Rectal smooth muscle tissue (tissue), 1 donor: ENCODE measurements around the gene ARRDC4.

Source experiments
- H3K27ac ChIP-seq: one replicate; pipeline ENCODE4 v1.7.0; 2013; ENCODE audit warnings: low read depth, low read length, inconsistent platforms
- H3K27me3 ChIP-seq: one replicate; pipeline ENCODE4 v1.7.0; 2013; ENCODE audit warnings: low read length; ENCODE audit not compliant: control insufficient read depth, insufficient read depth
- H3K36me3 ChIP-seq: one replicate; pipeline ENCODE4 v1.7.0; 2013; ENCODE audit warnings: low read length; ENCODE audit not compliant: control insufficient read depth, insufficient read depth
- H3K4me1 ChIP-seq: one replicate; pipeline ENCODE4 v1.7.0; 2013; ENCODE audit warnings: low read length; ENCODE audit not compliant: control insufficient read depth, insufficient read depth
- H3K4me3 ChIP-seq: one replicate; pipeline ENCODE4 v1.7.0; 2013; ENCODE audit warnings: low read length
- H3K9ac ChIP-seq: one replicate; pipeline ENCODE4 v1.7.0; 2013; ENCODE audit warnings: low read length

The ARRDC4 gene

DNA sequence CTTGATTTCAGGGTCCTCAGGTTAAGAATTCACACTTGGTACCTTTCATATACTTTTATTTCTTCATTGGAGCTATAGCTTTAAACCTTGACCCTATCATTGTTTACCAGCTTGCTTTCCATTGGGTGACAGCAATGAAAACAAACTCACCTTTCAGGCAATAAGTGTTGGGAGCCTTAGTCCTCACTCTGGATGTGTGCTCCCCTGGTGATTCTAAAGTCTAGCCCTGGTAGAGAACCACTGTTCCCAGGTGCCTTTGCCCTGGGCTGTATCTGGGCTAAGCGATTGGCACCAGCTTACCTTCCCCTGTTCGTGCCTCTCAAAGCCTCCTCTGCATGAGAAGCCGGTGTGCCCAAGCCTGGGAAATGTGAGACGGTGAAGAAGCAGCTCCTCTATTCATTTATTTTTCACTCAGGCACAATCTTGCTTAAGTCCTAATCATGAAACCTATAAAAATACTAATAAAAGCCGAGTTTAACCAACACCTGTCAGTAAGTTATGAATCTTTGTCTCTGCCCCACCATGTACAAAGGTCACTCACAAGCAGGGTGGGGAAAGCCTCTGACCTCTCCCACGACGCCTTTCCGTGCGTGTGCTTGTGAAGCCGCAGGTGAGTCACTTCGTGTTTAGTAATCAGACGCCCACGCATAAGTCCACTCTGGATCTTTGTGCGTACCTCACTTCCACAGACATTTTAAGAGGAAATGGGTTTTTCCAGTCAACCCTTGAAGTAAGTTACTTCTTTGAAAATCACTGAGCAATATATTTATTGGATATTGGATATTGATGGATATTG is 12.8 kb upstream of the ARRDC4 start:
- H3K36me3 ChIP-seq: no peaks in the 10 kb centered on the region
- no peak overlapping the region for H3K9ac ChIP-seq
- no peak overlapping the region for H3K27ac ChIP-seq
- no peaks in the 10 kb centered on the region for H3K27me3 ChIP-seq
- H3K4me3 ChIP-seq: no peak overlapping the region
- H3K4me1 ChIP-seq: no peaks in the 10 kb centered on the region

DNA sequence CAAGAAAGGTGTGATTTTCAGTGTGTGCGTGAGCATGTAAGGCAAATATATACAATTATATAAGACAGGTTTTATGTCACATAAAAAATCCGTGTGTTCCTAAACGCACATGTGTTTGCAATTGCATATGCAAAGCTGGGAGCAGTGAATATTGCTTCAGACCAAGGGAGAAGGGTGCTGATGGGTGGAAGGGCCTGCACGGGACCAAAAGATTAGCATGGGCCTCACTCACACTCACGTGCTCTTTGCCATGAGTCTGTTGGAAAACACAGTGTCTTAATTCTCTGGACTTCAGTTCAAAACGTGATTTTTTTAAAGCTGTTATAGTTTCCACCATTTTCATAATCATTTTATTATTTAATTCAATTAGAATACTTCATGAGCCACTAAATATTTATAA is 7.2 kb upstream of the ARRDC4 start:
- H3K27ac ChIP-seq: no peak overlapping the region
- no peaks in the 10 kb centered on the region for H3K27me3 ChIP-seq
- H3K36me3 ChIP-seq: no peaks in the 10 kb centered on the region
- H3K9ac ChIP-seq: no peak overlapping the region
- H3K4me1 ChIP-seq: no peaks in the 10 kb centered on the region
- no peak overlapping the region for H3K4me3 ChIP-seq

GRCh38 chr15:97953748-97954147 is 6.8 kb upstream of the ARRDC4 start:
- Histone ChIP-seq H3K9ac (no peak overlapping the region), H3K36me3 (no peaks in the 10 kb centered on the region), H3K4me1 (no peaks in the 10 kb centered on the region), H3K27ac (no peak overlapping the region), H3K27me3 (no peaks in the 10 kb centered on the region), H3K4me3 (no peak overlapping the region)

- no peak overlapping the region for H3K4me3 ChIP-seq
- no peak overlapping the region for H3K9ac ChIP-seq
- H3K27me3 ChIP-seq: no peaks in the 10 kb centered on the region
- peaks cover 7% of the 10 kb centered on the region for H3K4me1 ChIP-seq
- no peak overlapping the region for H3K27ac ChIP-seq
- no peaks in the 10 kb centered on the region for H3K36me3 ChIP-seq
Observed at GRCh38 chr15:97955035-97955434, 5.5 kb upstream of the ARRDC4 start.

DNA sequence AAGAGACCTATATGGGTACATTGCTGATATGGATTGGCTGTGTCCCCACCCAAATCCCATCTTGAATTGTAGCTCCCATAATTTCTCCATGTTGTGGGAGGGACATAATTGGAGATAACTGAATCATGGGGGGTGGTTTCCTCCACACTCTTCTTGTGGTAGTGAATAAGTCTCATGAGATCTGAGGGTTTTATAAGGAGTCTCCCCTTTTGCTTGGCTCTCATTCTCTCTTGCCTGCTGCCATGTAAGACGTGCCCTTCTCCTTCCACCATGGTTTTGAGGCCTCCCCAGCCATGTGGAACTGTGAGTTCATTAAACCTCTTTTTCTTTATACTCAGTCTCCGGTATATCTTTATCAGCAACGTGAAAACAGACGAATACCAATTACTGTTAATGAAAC is 5.0 kb upstream of the ARRDC4 start:
- Histone ChIP-seq H3K27me3 (no peaks in the 10 kb centered on the region), H3K4me3 (no peak overlapping the region), H3K27ac (no peak overlapping the region), H3K9ac (no peak overlapping the region), H3K36me3 (no peaks in the 10 kb centered on the region), H3K4me1 (peaks cover 8% of the 10 kb centered on the region)

DNA sequence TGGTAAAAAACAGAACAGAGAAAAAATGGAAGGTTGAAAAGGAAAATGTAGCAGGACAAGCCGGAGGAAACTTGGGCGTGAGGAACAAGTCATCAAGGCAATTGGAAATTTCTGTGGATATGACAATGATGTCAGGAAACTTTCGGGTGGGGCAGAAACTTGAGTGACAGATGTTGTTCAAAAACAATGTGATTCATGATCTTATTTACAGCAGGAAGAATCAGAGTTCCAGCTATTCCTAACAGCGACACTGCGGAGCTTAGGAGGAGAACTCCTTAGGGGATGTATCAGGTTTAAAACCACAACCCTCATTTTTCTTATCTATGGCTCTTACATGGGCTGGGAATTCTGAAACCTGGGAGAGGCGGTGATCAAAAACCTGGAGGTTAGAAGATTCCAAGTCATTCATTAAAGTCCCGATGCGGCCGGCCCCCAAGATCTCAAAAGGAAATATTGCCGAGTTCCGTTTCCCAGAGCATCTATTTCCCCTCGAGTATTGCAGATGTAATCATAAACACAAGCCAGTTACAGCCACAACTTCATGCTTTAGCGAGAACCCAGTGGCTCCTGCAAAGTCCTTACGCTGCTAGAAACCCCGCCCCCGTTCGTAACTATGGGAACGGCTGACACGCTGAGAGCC is 659 bp upstream of the ARRDC4 start:
- peak overlapping the region; percentile 51 for H3K27ac ChIP-seq
- H3K4me1 ChIP-seq: peaks cover 8% of the 10 kb centered on the region
- H3K27me3 ChIP-seq: no peaks in the 10 kb centered on the region
- H3K4me3 ChIP-seq: peak overlapping the region; percentile 52
- H3K9ac ChIP-seq: no peak overlapping the region
- H3K36me3 ChIP-seq: no peaks in the 10 kb centered on the region

DNA sequence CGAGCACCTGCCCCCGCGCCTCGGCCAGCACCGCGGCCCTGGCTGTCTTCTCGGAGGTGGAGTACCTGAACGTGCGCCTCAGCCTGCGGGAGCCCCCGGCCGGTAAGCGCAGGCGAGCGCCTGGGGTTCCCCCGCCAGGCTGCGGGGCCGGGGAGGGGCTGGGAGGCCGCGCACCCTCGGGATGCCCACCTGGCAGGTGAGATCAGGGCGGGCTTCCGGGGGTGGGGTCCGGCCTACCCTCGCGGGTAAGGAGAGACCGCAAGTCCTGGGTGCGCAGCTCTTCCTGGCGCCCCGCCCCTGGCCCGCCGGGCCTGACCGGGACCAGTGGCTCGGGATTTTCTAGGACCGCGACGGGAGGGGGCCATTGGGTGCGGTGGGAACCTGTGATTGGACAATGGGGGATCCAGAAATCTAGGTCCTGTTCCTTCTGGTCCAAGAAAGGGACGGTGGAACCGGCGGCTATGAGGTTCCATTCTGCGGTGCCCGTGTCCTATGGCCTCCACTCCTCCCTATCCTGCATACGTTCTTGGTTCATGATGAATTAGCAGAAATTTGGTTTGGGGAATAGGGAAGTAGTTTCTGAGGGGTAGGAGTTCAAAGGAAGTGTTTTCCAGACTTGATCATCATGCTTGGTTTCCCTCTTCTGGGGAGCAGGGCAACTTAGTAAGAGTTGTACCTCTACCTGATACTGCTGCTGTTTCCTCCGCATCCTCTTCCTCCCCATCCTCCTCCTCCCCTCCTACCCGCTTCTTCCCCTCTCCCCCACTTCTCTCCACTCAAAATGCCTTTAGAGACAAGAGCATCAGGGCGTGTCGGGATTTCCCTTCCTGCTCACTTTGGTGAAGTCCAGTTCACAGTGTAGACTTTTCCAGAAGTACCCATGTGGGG is 808 bp downstream of the ARRDC4 start:
- no peaks in the 10 kb centered on the region for H3K27me3 ChIP-seq
- H3K27ac ChIP-seq: peak overlapping the region; percentile 97
- peaks cover 3% of the 10 kb centered on the region for H3K36me3 ChIP-seq
- H3K4me3 ChIP-seq: peak overlapping the region; percentile 91
- H3K9ac ChIP-seq: peak overlapping the region; percentile 80
- peaks cover 15% of the 10 kb centered on the region for H3K4me1 ChIP-seq

GRCh38 chr15:97962263-97962662 is 1.8 kb downstream of the ARRDC4 start:
- Histone ChIP-seq H3K27me3 (no peaks in the 10 kb centered on the region), H3K9ac (no peak overlapping the region), H3K4me3 (peak overlapping the region; percentile 91), H3K4me1 (peaks cover 18% of the 10 kb centered on the region), H3K27ac (no peak overlapping the region), H3K36me3 (peaks cover 3% of the 10 kb centered on the region)

- Histone ChIP-seq H3K4me3 (no peak overlapping the region), H3K4me1 (peaks cover 23% of the 10 kb centered on the region), H3K27ac (peak overlapping the region; percentile 27), H3K27me3 (no peaks in the 10 kb centered on the region), H3K36me3 (peaks cover 3% of the 10 kb centered on the region), H3K9ac (no peak overlapping the region)
Observed at GRCh38 chr15:97963779-97964178, 3.3 kb downstream of the ARRDC4 start.

DNA sequence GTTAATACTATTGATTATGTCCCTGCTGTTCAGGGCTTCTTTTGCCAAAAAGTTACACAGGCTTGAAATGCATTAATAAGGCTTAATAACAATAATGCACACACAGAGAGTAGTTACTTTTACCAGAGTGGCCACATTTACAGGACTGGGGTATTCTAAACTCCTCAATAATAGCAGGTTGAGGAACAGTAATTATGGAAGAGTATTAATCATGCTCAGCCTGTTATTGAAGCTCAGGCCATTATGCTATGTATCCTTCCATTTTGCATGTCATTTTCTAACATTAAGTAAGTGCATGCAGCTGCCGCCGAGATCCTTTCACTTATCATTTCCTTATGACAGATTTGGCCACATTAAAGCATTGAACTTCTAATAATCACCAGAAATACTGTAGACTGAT is 5.7 kb downstream of the ARRDC4 start:
- peaks cover 8% of the 10 kb centered on the region for H3K36me3 ChIP-seq
- peaks cover 16% of the 10 kb centered on the region for H3K4me1 ChIP-seq

DNA sequence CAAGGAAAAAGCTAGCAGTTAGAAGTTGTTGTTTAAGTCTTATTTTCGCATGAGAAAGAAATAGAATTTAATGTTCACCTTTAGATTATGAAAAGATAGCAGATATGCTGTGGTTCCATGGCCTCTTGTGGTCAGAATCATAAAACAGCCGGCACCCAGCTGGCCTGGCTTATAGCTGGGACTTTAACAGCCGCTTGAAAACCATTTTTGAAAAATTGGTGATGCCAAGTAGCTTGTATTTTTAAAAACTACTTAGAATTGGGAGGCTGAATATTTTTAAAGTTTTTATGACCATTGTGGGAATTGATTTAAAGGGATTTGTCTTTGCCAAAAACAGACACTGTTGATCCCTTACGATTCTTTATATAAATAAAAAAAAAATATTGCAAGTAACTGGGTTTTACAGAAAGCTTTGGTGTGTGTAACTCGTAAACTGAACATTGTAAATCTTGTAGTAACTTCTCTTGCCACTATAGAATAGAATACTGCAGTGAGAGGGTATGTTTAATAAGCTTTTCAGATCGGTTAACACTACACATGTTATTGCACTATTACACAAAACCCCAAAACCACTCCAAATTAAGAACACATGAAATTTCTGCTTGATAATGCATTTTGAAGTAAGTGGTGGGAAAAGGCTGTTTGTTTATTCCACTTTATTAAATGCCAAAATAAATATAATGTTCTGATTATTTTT is 6.6 kb downstream of the ARRDC4 start:
- peak overlapping the region; percentile 48 for H3K27ac ChIP-seq
- H3K4me3 ChIP-seq: no peak overlapping the region
- H3K36me3 ChIP-seq: peaks cover 14% of the 10 kb centered on the region

More for the DNA sequence above, 5.7 kb downstream of the ARRDC4 start:
- no peak overlapping the region for H3K9ac ChIP-seq
- peak overlapping the region; percentile 8 for H3K27ac ChIP-seq
- H3K27me3 ChIP-seq: no peaks in the 10 kb centered on the region
- no peak overlapping the region for H3K4me3 ChIP-seq

DNA sequence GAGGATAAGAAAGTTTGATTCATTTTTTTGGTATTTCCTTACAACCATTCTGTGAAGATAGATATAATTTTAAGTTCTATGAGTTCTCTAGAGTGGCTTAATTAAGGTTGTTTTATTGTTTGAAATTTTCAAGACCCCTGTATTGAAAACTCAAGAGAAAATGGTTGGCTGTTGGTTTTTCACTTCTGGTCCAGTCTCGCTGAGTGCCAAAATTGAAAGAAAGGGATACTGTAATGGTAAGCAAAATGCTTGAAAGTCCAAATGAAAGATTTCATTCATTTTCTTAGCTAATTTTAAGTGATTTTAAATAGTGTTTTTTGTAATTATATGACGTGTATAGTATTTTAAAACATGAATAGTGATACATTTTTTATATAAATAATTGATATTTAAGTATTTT is 7.4 kb downstream of the ARRDC4 start:
- Histone ChIP-seq H3K36me3 (peaks cover 14% of the 10 kb centered on the region), H3K27me3 (no peaks in the 10 kb centered on the region), H3K4me1 (peaks cover 19% of the 10 kb centered on the region), H3K9ac (no peak overlapping the region), H3K27ac (peak overlapping the region; percentile 13), H3K4me3 (no peak overlapping the region)

More for the DNA sequence above, 6.6 kb downstream of the ARRDC4 start:
- Histone ChIP-seq H3K9ac (no peak overlapping the region), H3K27me3 (no peaks in the 10 kb centered on the region), H3K4me1 (peaks cover 16% of the 10 kb centered on the region)
